Choroid plexus epithelial cell (primary cell): ENCODE results near the gene TBX10.

Experiments
- DNase-seq: peaks from one replicate; pipeline ENCODE4 v3.0.0-alpha.2; 2010; ENCODE audit warnings: low read depth
- H3K4me3 ChIP-seq: 2 replicates; pipeline ENCODE4 v1.5.1; 2011; ENCODE audit warnings: low read depth, mild to moderate bottlenecking, control low read depth, low read length, moderate library complexity
- TF ChIP-seq, protein P1 (sequence below): conservative IDR thresholded peaks from 2 replicates; pipeline ENCODE4 v1.5.1; 2011; ENCODE audit warnings: low read depth, mild to moderate bottlenecking, control low read depth, inconsistent platforms, low read length, moderate library complexity

The TBX10 gene

DNA sequence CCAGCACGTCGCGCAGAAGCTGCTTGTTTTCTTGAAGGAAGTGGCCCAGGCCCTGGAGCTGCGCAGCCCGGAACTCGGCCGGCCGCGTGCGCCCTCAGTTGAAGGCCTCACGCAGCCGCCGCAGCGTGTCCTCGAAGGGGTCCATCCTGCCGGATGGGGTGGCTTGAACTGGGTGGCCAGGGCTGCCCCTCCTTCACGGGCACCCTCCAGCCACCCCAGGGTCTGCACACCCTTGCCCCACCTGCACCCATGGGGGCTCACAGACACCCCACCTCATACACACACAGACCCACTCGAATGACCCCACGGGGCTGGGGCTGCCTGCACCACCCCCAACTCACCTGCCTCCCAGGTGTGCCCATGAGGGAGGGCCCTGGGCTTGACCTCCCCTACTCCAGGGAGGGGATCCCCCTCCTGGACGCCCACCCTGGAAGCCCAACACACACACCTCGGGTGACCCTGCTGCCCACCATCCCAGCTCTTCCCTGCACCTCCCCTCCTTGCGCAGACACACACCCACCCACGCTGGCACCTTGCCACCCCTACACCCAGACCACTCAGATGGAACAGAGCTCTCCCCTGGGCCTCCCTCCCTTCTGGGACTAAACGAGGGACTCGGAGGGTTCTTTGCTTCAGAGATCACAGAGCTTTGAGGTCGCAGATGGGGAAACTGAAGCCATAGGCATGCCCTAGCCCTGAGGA lies 28.1 kb upstream of the TBX10 start:
- no peak for DNase-seq
- no peak overlapping the region for H3K4me3 ChIP-seq
- TF ChIP-seq, protein P1, sequence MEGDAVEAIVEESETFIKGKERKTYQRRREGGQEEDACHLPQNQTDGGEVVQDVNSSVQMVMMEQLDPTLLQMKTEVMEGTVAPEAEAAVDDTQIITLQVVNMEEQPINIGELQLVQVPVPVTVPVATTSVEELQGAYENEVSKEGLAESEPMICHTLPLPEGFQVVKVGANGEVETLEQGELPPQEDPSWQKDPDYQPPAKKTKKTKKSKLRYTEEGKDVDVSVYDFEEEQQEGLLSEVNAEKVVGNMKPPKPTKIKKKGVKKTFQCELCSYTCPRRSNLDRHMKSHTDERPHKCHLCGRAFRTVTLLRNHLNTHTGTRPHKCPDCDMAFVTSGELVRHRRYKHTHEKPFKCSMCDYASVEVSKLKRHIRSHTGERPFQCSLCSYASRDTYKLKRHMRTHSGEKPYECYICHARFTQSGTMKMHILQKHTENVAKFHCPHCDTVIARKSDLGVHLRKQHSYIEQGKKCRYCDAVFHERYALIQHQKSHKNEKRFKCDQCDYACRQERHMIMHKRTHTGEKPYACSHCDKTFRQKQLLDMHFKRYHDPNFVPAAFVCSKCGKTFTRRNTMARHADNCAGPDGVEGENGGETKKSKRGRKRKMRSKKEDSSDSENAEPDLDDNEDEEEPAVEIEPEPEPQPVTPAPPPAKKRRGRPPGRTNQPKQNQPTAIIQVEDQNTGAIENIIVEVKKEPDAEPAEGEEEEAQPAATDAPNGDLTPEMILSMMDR: no peak

DNA sequence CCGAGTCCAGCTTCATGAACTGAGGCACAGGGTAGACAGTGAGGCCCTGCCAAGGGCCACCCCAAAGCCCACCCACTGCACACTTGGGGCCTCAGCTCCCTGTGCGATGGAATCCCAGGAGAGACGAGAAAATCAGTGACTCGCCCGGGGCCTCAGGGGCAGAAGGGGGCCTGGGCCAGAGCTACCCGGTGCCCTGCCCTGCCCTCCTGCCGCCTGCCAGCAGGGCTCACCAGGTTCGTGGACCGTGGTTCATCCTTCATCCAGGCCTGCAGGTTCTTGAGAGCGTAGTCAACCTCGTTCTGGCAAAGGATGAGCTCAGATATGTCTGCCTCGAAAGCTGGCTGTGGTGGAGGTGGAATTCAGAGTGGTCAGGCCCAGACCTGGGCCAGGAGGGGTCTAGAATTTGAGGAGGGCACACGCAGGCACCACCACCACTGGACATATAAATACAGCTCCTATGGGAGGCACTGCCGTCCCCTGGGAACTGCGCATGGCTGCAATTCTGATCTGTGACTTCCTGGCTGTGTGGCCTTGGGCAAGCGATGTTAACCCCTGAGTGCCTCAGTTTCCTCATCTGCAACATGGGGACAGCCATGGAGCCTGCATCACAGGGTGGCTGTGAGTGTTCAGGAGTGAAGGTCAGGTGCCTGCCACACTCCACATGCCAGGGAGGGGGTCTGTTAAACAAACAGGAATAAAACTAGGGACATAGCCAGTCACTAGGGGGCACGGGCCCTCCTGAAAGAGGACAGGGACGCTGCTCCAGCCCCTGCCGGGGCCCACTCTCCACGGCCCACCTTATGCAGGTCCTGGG lies 27.3 kb upstream of the TBX10 start:
- no peak for DNase-seq
- no peak overlapping the region for H3K4me3 ChIP-seq
- TF ChIP-seq, protein P1: no peak

DNA sequence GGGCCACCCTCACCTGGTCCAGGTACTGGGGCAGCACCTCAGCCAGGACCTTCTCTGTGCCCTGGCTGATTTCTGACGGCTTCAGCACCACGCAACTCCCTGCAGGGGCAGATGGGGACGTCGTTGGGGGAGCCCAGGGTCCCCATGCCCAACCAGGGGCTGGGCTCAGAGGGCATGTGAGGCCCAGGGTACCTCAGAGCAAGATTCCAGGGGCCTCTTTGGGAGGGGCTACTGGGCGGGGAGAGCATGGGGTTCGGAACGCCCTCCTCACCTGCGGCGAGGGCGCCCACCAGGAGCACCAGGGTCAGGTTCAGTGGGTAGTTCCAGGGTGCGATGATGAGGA lies 26.7 kb upstream of the TBX10 start:
- no peak overlapping the region for H3K4me3 ChIP-seq
- TF ChIP-seq, protein P1: no peak
- no peak for DNase-seq

DNA sequence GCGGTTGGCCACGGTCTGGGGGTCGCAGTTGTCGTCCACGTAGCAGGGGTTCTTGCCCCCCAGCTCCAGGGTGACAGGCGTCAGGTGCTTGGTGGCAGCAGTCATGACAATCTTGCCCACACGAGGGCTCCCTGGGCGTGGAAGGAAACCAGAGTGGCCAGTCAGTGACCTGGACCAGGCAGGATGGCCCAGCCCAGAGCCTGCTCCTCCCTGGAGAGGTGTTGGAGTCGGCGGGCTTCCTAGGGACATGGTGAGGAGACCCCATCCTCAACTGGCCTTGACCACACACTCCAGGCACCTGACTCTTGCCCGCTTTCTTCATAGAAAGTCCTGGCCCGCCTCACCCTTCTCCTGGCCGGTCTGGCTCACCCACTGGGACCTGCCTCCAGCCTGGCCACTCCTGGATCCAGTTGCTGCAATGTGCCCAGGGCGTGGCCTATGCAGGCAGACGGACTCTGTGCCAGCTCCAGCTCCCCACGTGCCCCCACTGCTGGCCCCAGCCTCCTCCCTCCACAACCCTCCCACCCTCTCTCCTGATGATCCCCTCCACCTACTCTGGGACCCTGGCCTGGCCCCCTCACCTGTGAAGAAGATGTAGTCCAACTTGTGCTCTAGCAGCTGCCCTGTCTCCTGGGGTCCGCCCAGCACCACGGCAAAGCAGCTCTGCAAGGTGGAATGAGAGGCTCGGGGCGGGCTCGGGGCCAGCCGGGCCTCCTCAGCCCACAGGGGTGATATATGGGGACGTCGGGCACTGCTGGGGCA lies 26.2 kb upstream of the TBX10 start:
- no peak overlapping the region for H3K4me3 ChIP-seq
- TF ChIP-seq, protein P1: no peak
- no peak for DNase-seq

DNA sequence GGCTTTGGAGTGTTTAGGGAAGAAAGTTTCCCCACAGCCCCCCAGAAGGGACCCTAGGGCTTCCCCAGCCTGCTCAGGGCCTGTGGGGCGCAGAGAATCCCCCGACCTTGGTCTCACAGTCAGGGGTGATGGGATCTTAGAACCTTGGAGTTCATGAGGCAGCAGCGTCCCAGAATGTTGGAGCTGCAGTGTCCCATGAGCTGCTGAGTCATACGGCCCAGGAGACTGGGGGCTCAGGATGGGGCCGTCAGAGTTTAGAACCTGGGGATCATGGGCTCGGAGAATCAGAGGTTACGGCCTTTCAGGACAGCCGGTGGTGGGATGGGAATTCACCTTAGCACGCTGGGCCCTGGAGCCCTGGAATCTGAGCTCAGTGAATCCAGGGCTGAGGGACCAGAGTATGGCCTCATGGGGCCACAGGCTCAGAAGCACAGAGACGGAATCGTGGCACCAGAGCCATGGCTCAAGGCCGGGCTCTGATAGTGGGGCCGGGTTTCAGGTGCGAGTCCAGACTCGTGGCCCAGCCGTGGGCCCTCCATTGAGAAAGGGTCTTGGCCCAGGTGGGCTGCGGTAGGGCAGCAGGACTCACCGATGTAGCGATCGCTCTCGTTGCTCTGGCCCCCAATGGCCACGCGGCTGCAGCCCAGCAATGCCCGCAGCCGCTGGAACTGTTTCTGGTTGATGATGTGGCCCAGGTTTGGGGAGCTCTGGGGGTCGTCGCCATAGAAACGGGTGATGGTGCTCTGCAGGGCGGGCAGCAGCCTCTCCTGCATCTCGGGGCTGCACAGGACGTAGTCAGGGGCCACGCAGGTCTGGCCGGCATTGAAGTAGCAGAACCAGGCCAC lies 25.4 kb upstream of the TBX10 start:
- TF ChIP-seq, protein P1: no peak
- DNase-seq: no peak

DNA sequence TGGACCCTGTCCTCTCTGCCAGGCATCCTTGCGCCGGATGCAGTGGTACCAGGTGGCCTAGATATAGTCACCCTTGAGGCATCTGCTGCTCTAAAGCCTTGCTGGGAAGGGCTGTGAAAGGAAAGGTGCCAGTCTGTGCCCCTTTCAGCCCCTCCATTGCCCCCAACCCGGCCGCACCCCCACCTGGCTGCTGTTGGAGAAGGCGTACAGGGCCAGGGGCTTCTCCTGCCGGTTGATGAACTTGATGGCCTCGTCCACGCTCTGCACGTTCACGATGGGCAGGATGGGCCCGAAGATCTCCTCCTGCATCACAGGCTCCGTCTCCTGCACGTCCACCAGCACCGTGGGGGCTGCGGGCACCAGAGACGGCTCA lies 24.6 kb upstream of the TBX10 start:
- no peak for DNase-seq
- no peak overlapping the region for H3K4me3 ChIP-seq
- TF ChIP-seq, protein P1: no peak

More for the DNA sequence above, 25.4 kb upstream of the TBX10 start:
- H3K4me3 ChIP-seq: no peak overlapping the region
